H9 (cell line): ENCODE data around the gene SOHLH1. TPM values are rescaled to one million over a fixed set of nuclear protein-coding genes. Genes with fewer than 3 reads are reported as not detected.

Source experiments
- DNase-seq: peaks from one replicate; pipeline ENCODE4 v3.0.0-alpha.2; 2017
- H2AFZ ChIP-seq: one replicate; pipeline ENCODE4 v1.6.1; 2013; ENCODE audit warnings: mild to moderate bottlenecking, low read length, control low read depth, moderate library complexity
- H2AK5ac ChIP-seq: 2 replicates; pipeline ENCODE4 v1.6.1; 2013; ENCODE audit warnings: low read length, control low read depth, mixed read lengths; ENCODE audit not compliant: insufficient read length
- H2BK120ac ChIP-seq: one replicate; pipeline ENCODE4 v1.6.1; 2013; ENCODE audit warnings: low read depth, mild to moderate bottlenecking, low read length, control low read depth, inconsistent platforms; ENCODE audit not compliant: poor library complexity, severe bottlenecking
- H2BK12ac ChIP-seq: 2 replicates; pipeline ENCODE4 v1.6.1; 2013; ENCODE audit warnings: low read length, control low read depth, mixed read lengths, low read depth; ENCODE audit not compliant: insufficient read length
- H2BK15ac ChIP-seq: 2 replicates; pipeline ENCODE4 v1.6.1; 2013; ENCODE audit warnings: low read depth, low read length, control low read depth
- H2BK20ac ChIP-seq: one replicate; pipeline ENCODE4 v1.6.1; 2013; ENCODE audit warnings: low read depth, mild to moderate bottlenecking, low read length, control low read depth, inconsistent platforms; ENCODE audit not compliant: poor library complexity, severe bottlenecking
- H2BK5ac ChIP-seq: 2 replicates; pipeline ENCODE4 v1.6.1; 2013; ENCODE audit warnings: low read length, control low read depth, mixed read lengths; ENCODE audit not compliant: insufficient read length
- H3K14ac ChIP-seq: 2 replicates; pipeline ENCODE4 v1.6.1; 2013; ENCODE audit warnings: low read length, control low read depth; ENCODE audit not compliant: insufficient read depth
- H3K18ac ChIP-seq: 2 replicates; pipeline ENCODE4 v1.6.1; 2013; ENCODE audit warnings: low read depth, mild to moderate bottlenecking, mixed read lengths, low read length, control low read depth; ENCODE audit not compliant: insufficient read length
- H3K23ac ChIP-seq: 2 replicates; pipeline ENCODE4 v1.6.1; 2013; ENCODE audit warnings: low read length, control low read depth, mixed read lengths, low read depth; ENCODE audit not compliant: insufficient read length
- H3K23me2 ChIP-seq: 2 replicates; pipeline ENCODE4 v1.6.1; 2013; ENCODE audit warnings: low read depth, mild to moderate bottlenecking, mixed read lengths, low read length, control low read depth; ENCODE audit not compliant: insufficient read length, poor library complexity, severe bottlenecking
- H3K27ac ChIP-seq: 2 replicates; pipeline ENCODE4 v1.5.1; 2013; ENCODE audit warnings: low read length, control low read depth, mixed read lengths, low read depth; ENCODE audit not compliant: insufficient read length
- H3K27me3 ChIP-seq: 2 replicates; pipeline ENCODE4 v1.6.1; 2013; ENCODE audit warnings: low read length, control low read depth, inconsistent platforms; ENCODE audit not compliant: insufficient read depth
- H3K4ac ChIP-seq: 2 replicates; pipeline ENCODE4 v1.6.1; 2013; ENCODE audit warnings: low read depth, mild to moderate bottlenecking, control low read depth, inconsistent platforms, low read length, moderate library complexity
- H3K4me1 ChIP-seq: 2 replicates; pipeline ENCODE4 v1.6.1; 2013; ENCODE audit warnings: low read length, control low read depth, inconsistent platforms; ENCODE audit not compliant: insufficient read depth
- H3K4me2 ChIP-seq: 2 replicates; pipeline ENCODE4 v1.6.1; 2013; ENCODE audit warnings: low read length, control low read depth, mixed read lengths; ENCODE audit not compliant: insufficient read length, insufficient read depth
- H3K56ac ChIP-seq: 2 replicates; pipeline ENCODE4 v1.6.1; 2013; ENCODE audit warnings: low read depth, mild to moderate bottlenecking, mixed read lengths, low read length, control low read depth; ENCODE audit not compliant: insufficient read length
- H3K79me1 ChIP-seq: 2 replicates; pipeline ENCODE4 v1.6.1; 2013; ENCODE audit warnings: low read depth, mild to moderate bottlenecking, moderate library complexity, low read length, control low read depth, inconsistent platforms; ENCODE audit not compliant: insufficient read depth, poor library complexity, severe bottlenecking
- H3K79me2 ChIP-seq: 2 replicates; pipeline ENCODE4 v1.6.1; 2013; ENCODE audit warnings: low read length, control low read depth, inconsistent platforms; ENCODE audit not compliant: insufficient read depth
- H3K9ac ChIP-seq: 2 replicates; pipeline ENCODE4 v1.6.1; 2013; ENCODE audit warnings: low read length, control low read depth, mixed read lengths; ENCODE audit not compliant: insufficient read length; ENCODE audit errors: extremely low read depth
- H3K9me3 ChIP-seq: one replicate; pipeline ENCODE4 v1.6.1; 2013; ENCODE audit warnings: low read depth, low read length, inconsistent platforms; ENCODE audit not compliant: control insufficient read depth
- H3T11ph ChIP-seq: one replicate; pipeline ENCODE4 v1.6.1; 2013; ENCODE audit warnings: mild to moderate bottlenecking, low read length, control low read depth, inconsistent platforms
- H4K20me1 ChIP-seq: one replicate; pipeline ENCODE4 v1.6.1; 2013; ENCODE audit not compliant: control insufficient read depth, insufficient read length, insufficient read depth
- H4K5ac ChIP-seq: 2 replicates; pipeline ENCODE4 v1.6.1; 2013; ENCODE audit warnings: low read depth, mild to moderate bottlenecking, mixed read lengths, low read length, control low read depth; ENCODE audit not compliant: insufficient read length
- H4K8ac ChIP-seq: replicated peaks from 2 replicates; pipeline ENCODE4 v1.6.1; 2013; ENCODE audit warnings: low read length, control low read depth, mixed read lengths, low read depth; ENCODE audit not compliant: insufficient read length
- H4K91ac ChIP-seq: 2 replicates; pipeline ENCODE4 v1.6.1; 2013; ENCODE audit warnings: low read depth, mild to moderate bottlenecking, moderate library complexity, mixed read lengths, low read length, control low read depth; ENCODE audit not compliant: insufficient read length
- H3K27ac Mint-ChIP-seq, 3 experiments: 2 replicates in 2 of 3; 3 replicates in 1 of 3; pipeline ENCODE4 v1.8.0; 2020 to 2021; ENCODE audit warnings: mixed read lengths in 3 of 3, mild to moderate bottlenecking in 1 of 3, moderate library complexity in 1 of 3
- H3K27me3 Mint-ChIP-seq: 2 replicates; pipeline ENCODE4 v1.8.0; 2021; ENCODE audit warnings: low read depth, mild to moderate bottlenecking, moderate library complexity, mixed read lengths
- H3K36me3 Mint-ChIP-seq, 3 experiments: 2 replicates in 2 of 3; 3 replicates in 1 of 3; pipeline ENCODE4 v1.8.0; 2020 to 2021; ENCODE audit warnings: low read depth in 3 of 3, mixed read lengths in 3 of 3; ENCODE audit not compliant: insufficient read depth in 1 of 3
- H3K4me1 Mint-ChIP-seq, 2 experiments: 2 replicates each; pipeline ENCODE4 v1.8.0; 2020; ENCODE audit warnings: mixed read lengths in 2 of 2
- H3K4me3 Mint-ChIP-seq, 2 experiments: 2 replicates in 1 of 2; 3 replicates in 1 of 2; pipeline ENCODE4 v1.8.0; 2020 to 2021; ENCODE audit warnings: mild to moderate bottlenecking in 2 of 2, mixed read lengths in 2 of 2, moderate library complexity in 1 of 2
- H3K9me3 Mint-ChIP-seq, 2 experiments: 2 replicates in 1 of 2; 3 replicates in 1 of 2; pipeline ENCODE4 v1.8.0; 2020; ENCODE audit warnings: mild to moderate bottlenecking in 2 of 2, mixed read lengths in 2 of 2, moderate library complexity in 1 of 2
- WGBS: extraction: QIAGEN DNeasy Blood & Tissue Kit; methylation state at CpG from one replicate; pipeline ENCODE4 v1.1.7; 2013; ENCODE audit warnings: missing lambda C conversion rate, low lambda C conversion rate, mixed read lengths; ENCODE audit not compliant: insufficient read length; ENCODE audit errors: extremely low coverage; 5-methylcytosine and 5-hydroxymethylcytosine counted together
- total RNA-seq: library from RNA; stranded (reverse); gene quantifications from 2 replicates; pipeline ENCODE4 v1.2.1, GENCODE V29; 2021
- TF ChIP-seq, protein P1 (sequence below): fragments of 200-600 bp; sonication (generic); conservative IDR thresholded peaks from 3 replicates; pipeline ENCODE4 v1.8.0; 2021; ENCODE audit warnings: antibody characterized with exemption, mild to moderate bottlenecking

Gene SOHLH1
- total RNA-seq, 1 experiment from 2014 or later = not detected

GRCh38 chr9:135666534-135667462, 32.5 kb downstream of the SOHLH1 start:
- no peak for DNase-seq
- Mint-ChIP-seq H3K36me3 (peaks cover 6 to 11% (median 7%) of the 10 kb centered on the region in 3 experiments; a peak in 6 of 7 replicates), H3K27ac (no peak overlapping the region; a peak in 1 of 7 replicates), H3K9me3 (peaks cover 11 to 14% of the 10 kb centered on the region in 2 experiments), H3K4me1 (peaks cover 8 to 13% of the 10 kb centered on the region in 2 experiments), H3K27me3 (peaks cover 2% of the 10 kb centered on the region; the same call in 1 of the 2 replicates), H3K4me3 (no peak overlapping the region)
- H3K4me1 ChIP-seq = no peaks in the 10 kb centered on the region
- H3K18ac ChIP-seq = no peak overlapping the region
- no peak overlapping the region for H3K14ac ChIP-seq
- TF ChIP-seq, protein P1, sequence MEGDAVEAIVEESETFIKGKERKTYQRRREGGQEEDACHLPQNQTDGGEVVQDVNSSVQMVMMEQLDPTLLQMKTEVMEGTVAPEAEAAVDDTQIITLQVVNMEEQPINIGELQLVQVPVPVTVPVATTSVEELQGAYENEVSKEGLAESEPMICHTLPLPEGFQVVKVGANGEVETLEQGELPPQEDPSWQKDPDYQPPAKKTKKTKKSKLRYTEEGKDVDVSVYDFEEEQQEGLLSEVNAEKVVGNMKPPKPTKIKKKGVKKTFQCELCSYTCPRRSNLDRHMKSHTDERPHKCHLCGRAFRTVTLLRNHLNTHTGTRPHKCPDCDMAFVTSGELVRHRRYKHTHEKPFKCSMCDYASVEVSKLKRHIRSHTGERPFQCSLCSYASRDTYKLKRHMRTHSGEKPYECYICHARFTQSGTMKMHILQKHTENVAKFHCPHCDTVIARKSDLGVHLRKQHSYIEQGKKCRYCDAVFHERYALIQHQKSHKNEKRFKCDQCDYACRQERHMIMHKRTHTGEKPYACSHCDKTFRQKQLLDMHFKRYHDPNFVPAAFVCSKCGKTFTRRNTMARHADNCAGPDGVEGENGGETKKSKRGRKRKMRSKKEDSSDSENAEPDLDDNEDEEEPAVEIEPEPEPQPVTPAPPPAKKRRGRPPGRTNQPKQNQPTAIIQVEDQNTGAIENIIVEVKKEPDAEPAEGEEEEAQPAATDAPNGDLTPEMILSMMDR = no peak
- no peak overlapping the region for H3K23ac ChIP-seq
- peaks cover 9% of the 10 kb centered on the region for H3K9me3 ChIP-seq
- no peak overlapping the region for H3K4me2 ChIP-seq
- H2BK20ac ChIP-seq = no peak overlapping the region
- H2BK12ac ChIP-seq = no peak overlapping the region
- H4K20me1 ChIP-seq = peaks cover 2% of the 10 kb centered on the region
- H2BK5ac ChIP-seq = no peak overlapping the region
- H3K9ac ChIP-seq = no peak overlapping the region
- no peaks in the 10 kb centered on the region for H3K23me2 ChIP-seq
- no peak overlapping the region for H4K91ac ChIP-seq
- no peak overlapping the region for H2AFZ ChIP-seq
- H3K27me3 ChIP-seq = no peaks in the 10 kb centered on the region
- H2BK120ac ChIP-seq = no peak overlapping the region
- no peaks in the 10 kb centered on the region for H3K79me2 ChIP-seq
- H3K4ac ChIP-seq = no peak overlapping the region
- H3K27ac ChIP-seq = no peak overlapping the region
- no peak overlapping the region for H4K5ac ChIP-seq
- no peaks in the 10 kb centered on the region for H3K79me1 ChIP-seq
- no CpG with 5 or more reads among the region's 29 CpGs for WGBS
- H2BK15ac ChIP-seq = no peak overlapping the region
- no peak overlapping the region for H2AK5ac ChIP-seq
- H4K8ac ChIP-seq = no peak overlapping the region
- H3T11ph ChIP-seq = no peak overlapping the region
- H3K56ac ChIP-seq = no peak overlapping the region
